CD4-positive, alpha-beta T cell treated with Interferon alpha-2 for 1 hour (primary cell): Measurements from ENCODE around the gene RHEBL1.

ENCODE experiments used
- DNase-seq, 2 donors: peaks; one replicate each; pipeline ENCODE4 v3.0.0-alpha.2; 2020 to 2022

RHEBL1 gene, protein sequence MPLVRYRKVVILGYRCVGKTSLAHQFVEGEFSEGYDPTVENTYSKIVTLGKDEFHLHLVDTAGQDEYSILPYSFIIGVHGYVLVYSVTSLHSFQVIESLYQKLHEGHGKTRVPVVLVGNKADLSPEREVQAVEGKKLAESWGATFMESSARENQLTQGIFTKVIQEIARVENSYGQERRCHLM

DNA sequence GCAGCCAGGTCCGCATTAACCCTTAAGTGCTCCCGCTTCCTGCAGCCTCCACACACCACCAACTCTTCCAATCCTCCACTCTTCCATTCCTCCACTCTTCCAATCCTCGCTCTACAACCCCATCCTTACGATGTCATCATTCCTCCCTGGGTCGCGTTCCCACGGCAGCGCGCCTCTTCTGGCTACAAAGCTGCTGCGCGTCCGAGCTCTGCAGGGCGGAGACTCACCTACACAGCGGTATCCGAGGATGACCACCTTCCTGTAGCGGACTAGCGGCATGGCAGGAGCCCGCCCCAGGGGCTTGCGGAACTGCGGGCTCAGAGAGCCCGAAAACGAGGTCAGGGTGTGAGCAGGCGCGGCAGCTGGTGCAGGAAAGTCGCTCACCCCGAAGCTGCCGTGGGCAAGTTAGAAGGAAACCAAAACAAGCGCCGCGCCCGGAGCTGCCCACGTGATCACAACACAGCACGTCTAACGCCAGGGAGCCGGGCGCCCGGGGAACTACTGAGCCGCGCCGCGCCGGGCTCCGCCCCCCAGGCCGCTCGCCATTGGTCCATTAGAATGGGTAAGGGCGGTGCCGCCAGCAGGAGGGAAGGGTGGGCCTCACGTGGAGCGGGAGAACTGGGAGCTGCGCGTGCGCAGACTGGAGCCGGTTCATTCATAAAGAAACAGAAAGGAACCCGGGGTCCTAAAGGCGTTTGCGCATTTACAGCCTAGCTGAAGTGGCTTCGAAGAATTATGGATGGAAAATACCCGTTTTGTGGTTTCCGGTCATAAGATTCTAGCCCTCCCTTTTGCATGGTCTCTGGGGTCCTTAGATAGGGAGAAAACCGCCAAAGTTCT, at the start of gene RHEBL1:
RHEBL1 (minus strand) TSS at position 473 of the 840 bp plus-strand sequence; CDS start at position 279, 194 bp downstream.
- DNase-seq = peak; percentile 99

DNA sequence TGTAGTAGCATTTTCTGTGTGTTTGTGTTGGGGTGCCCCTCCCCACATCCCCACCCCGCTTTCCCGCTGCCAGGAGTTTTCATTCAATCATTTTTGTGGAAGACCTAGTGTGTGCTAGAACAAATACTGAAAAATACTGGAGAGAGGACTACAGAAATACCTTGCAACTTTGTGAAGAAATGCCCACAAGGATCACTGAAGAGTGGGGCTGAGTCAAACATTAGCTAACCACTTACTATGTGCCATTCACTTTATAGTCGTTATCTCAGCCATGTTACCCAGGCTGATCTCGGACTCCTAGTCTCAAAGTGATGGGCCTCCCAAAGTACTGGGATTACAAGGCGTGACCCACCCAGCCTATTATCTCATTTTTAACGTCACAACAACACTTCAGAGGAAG, 41.4 kb upstream of the RHEBL1 start:
- DNase-seq = no peak

GRCh38 chr12:49110464-49111155, 40.8 kb upstream of the RHEBL1 start, which contains the start of gene LMBR1L:
Gene LMBR1L (minus strand): TSS chr12:49110847. CDS start chr12:49110555, 292 bp downstream.
- peak; percentile 98 for DNase-seq

GRCh38 chr12:49109641-49110463, 40.1 kb upstream of the RHEBL1 start:
- DNase-seq = peak in 1 of 2 donors; percentile 35

- DNase-seq = peak in 1 of 2 donors; percentile 21
Measured at GRCh38 chr12:49108958-49109404, 39.2 kb upstream of the RHEBL1 start.

DNA sequence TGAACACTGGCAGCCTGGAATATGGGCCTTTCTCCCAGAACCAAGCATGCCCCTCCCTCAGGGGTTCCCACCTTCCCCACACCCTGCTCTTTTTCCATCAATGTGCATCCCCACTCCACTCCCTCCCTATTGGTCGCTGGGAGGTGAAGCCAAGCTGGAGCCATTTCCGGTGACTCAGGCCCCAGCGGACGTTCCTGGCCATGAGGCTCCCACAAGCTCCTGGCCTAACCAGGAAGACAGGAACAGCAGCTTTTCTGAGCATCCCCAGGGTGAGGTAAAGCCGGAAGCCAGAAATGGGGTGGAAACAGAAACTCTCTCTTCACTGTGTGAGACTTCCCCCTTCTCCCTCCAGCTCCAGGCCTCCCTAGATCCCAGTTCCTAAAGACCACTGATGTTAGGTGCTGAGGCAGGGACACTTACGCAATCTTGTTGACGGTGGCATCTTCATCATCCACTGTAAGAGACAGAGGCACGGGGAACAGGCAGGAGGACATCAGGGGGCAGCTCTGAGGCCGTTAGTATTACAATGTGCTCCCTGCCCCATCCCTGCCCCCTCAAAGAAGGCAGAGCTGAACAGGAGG, 35.8 kb upstream of the RHEBL1 start:
- DNase-seq = no peak

DNA sequence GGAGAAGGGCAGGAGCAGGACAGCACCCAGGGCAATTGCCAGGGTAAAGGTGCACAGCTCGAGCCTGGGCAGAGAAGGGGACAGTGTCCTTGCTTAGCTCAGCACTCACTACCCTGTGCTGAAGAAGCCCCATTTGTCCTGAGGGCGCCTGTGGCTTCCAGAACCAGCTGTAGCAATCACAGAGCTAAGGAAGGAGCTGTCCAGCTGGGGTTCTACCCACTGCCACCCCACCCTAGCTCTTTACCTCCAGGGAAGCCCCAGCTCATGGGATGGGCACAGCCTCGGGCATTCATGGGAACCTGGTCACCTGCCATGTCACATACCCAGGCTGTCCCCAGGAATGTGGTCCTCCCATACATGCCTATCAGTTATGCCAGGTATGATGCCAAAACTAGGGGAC, 35.0 kb upstream of the RHEBL1 start:
- DNase-seq = no peak

GRCh38 chr12:49100380-49100779, 30.6 kb upstream of the RHEBL1 start:
- no peak for DNase-seq

DNA sequence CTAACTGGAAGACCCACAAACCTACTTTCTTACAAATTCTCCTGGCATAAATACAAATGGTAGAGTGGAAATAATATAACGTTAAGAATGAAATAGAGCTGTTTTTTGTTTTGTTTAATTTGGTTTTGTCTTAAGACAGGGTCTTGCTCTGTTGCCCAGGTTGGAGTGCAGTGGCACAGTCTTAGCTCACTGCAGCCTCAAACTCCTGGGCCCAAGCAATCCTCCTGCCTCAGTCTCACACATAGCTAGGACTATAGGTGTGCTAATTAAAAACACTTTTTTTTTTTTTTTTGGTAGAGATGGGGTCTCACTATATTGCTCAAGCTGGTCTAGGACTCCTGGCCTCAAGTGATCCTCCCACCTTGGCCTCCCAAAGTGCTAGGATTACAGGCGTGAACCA, 28.9 kb upstream of the RHEBL1 start:
- no peak for DNase-seq

DNA sequence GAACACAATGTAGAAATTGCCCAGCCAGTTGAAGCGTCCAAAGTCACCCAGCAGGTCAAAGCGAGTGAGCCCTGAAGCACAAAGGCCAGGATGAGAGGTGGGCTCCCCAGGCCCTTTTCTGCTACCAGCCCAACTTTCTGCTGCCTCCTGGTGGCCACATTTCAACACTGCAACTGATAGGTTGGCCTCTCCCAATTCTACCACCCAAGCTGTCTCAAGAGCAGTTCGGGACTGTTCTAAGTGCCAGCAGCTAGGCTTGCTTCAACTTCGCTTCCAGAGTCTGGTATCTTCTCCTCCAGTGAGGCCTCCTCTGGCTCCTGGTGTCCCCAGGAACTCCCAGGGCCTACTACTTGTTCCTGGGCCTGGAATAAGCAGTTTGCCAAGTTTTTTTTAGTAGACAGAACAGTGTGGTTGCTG, 28.3 kb upstream of the RHEBL1 start:
- peak; percentile 56 to 75 for DNase-seq

- no peak for DNase-seq
Measured at GRCh38 chr12:49097381-49097780, 27.6 kb upstream of the RHEBL1 start.

DNA sequence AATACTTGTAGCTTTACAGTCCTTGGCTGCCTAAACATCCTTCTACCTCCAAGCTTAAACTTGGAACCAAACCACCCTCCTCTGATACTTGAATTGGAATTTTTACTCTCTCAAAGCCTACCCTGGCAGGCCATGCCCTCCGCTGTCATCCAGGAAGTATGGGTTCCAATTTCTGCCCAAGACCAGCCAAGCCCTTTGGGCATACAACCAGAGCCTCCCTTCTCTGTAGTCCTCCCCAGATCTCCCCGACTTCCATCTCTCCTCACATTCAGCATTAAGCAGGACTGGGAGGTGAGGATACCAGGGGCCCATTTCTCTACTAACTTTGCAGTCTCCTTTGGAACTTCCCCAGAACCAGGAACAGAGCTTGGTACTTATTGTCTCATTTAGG, 25.2 kb upstream of the RHEBL1 start:
- no peak for DNase-seq

DNA sequence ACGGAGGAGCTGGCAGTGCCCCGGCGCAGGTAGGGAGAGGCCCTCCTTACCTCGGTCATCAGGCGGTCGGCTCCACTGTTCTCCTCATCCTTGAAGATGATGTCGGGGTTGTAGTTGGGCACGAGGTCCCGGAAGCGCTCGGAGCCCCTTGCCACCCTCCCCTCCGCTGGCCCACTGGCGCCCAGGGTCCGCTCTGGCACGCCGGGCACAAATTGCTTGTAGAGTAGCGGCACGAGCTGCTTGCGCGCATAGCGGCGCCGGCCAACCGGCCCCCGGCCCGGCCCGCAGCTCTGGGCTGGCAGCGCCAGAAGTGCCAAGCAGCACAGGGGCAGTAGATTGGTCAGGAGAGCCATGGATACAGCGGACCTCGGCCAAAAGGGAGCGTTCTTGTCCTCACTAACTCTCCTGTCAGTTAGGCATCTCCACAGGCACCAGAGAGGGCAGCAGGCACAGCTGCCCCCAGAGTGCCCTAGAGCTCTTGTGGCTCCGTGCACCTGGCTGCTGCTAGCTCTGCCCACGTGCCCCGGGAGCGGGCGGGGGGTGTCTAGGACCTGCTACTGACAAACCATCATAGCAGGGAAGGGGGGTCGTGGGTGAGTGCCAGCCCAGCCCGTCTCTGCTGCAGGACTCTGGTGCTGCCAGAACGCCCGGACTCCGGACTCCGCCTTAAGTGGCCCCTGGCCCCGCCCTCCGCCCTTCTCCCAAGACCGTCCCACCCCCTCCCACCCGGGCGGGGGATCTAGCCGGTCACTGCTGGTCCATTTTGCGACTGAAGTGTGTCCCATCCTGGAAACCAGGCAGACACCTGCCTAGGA, 24.6 kb upstream of the RHEBL1 start, which contains the start of gene DHH:
DHH (minus strand) TSS at position 642 of the 815 bp plus-strand sequence; CDS start at position 353, 289 bp downstream.
- DNase-seq = no peak

- DNase-seq = no peak
Measured at GRCh38 chr12:49093792-49094159, 24.0 kb upstream of the RHEBL1 start.

GRCh38 chr12:49092816-49093406, 23.1 kb upstream of the RHEBL1 start:
- DNase-seq = no peak

GRCh38 chr12:49092086-49092815, 22.5 kb upstream of the RHEBL1 start:
- DNase-seq = peak; percentile 54 to 64

DNA sequence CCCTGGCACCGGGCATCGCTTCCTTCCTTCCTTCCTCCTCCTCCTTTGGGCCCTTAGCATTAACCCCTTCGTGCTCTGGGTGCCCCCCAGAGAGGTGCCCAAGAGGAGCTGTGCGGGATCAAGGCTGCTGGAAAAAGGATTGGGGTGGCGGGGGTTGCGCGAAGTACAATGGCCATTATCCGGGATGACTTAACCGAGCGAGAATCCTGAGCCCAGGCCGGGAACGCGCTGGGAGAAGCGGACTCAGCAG, 22.0 kb upstream of the RHEBL1 start:
- DNase-seq = no peak

- DNase-seq = no peak
Measured at GRCh38 chr12:49091056-49091835, 21.5 kb upstream of the RHEBL1 start.
